ENCODE data around the gene SCP2D1.

- TF ChIP-seq POLR2A (IDR thresholded peaks at IDR 0.05; ENCODE audit: low read length) (no peak), GATA1 (IDR thresholded peaks at IDR 0.05; ENCODE audit: low read depth, low read length) (no peak)
These were observed 38.0 kb downstream of the SCP2D1 start for GRCh38 chr20:18851629-18852028.
